CD4-positive, alpha-beta T cell treated with Interleukin-6 at 100 ng/mL for 8 hours (primary cell): ENCODE results near the gene KLHDC7B.

Experiments used
- DNase-seq: peaks from one replicate; pipeline ENCODE4 v3.0.0-alpha.2; 2020; ENCODE audit warnings: mixed read lengths, low spot score

KLHDC7B gene

GRCh38 chr22:50545522-50546325, at the start of gene KLHDC7B:
Gene KLHDC7B, plus strand, starts transcription at chr22:50545899. Its CDS starts 345 bp downstream, at chr22:50546244.
- DNase-seq: no peak

- DNase-seq: no peak
These were observed 48.6 kb upstream of the KLHDC7B start for GRCh38 chr22:50497093-50497492.

- DNase-seq: peak; percentile 76
These were observed 47.3 kb upstream of the KLHDC7B start for GRCh38 chr22:50498322-50498890.

GRCh38 chr22:50500452-50500851, 45.2 kb upstream of the KLHDC7B start:
- DNase-seq: no peak

- no peak for DNase-seq
These were observed 43.6 kb upstream of the KLHDC7B start for GRCh38 chr22:50502096-50502495.

GRCh38 chr22:50502628-50503474, 42.8 kb upstream of the KLHDC7B start:
- no peak for DNase-seq

GRCh38 chr22:50503475-50504145, 42.1 kb upstream of the KLHDC7B start:
- DNase-seq: no peak

GRCh38 chr22:50504369-50505211, 41.1 kb upstream of the KLHDC7B start:
- no peak for DNase-seq

- no peak for DNase-seq
These were observed 40.4 kb upstream of the KLHDC7B start for GRCh38 chr22:50505276-50505775.

- DNase-seq: no peak
These were observed 39.7 kb upstream of the KLHDC7B start for GRCh38 chr22:50505776-50506610.

GRCh38 chr22:50506611-50507420, 38.9 kb upstream of the KLHDC7B start:
- DNase-seq: no peak

- DNase-seq: no peak
These were observed 38.2 kb upstream of the KLHDC7B start, which contains the start of gene LMF2 for GRCh38 chr22:50507421-50507990. Gene LMF2, minus strand, starts transcription at chr22:50507702. Its CDS starts 27 bp downstream, at chr22:50507675.

- peak; percentile 98 for DNase-seq
These were observed 37.5 kb upstream of the KLHDC7B start, which contains the start of gene NCAPH2 for GRCh38 chr22:50507991-50508884. Gene NCAPH2, plus strand, starts transcription at chr22:50508224. Its CDS starts 114 bp downstream, at chr22:50508338.

- no peak for DNase-seq
These were observed 36.8 kb upstream of the KLHDC7B start for GRCh38 chr22:50508897-50509296.

- no peak for DNase-seq
These were observed 32.5 kb upstream of the KLHDC7B start for GRCh38 chr22:50513175-50513574.

- no peak for DNase-seq
These were observed 29.6 kb upstream of the KLHDC7B start for GRCh38 chr22:50516068-50516467.

GRCh38 chr22:50516891-50517290, 28.8 kb upstream of the KLHDC7B start:
- no peak for DNase-seq
